Measurements from ENCODE around the gene OTUD4.
"Not testable (repeated sequence)": the region's sequence is repeated elsewhere in the genome, so short reads cannot be mapped to it uniquely, and the experiment has no call there.

The OTUD4 gene

DNA sequence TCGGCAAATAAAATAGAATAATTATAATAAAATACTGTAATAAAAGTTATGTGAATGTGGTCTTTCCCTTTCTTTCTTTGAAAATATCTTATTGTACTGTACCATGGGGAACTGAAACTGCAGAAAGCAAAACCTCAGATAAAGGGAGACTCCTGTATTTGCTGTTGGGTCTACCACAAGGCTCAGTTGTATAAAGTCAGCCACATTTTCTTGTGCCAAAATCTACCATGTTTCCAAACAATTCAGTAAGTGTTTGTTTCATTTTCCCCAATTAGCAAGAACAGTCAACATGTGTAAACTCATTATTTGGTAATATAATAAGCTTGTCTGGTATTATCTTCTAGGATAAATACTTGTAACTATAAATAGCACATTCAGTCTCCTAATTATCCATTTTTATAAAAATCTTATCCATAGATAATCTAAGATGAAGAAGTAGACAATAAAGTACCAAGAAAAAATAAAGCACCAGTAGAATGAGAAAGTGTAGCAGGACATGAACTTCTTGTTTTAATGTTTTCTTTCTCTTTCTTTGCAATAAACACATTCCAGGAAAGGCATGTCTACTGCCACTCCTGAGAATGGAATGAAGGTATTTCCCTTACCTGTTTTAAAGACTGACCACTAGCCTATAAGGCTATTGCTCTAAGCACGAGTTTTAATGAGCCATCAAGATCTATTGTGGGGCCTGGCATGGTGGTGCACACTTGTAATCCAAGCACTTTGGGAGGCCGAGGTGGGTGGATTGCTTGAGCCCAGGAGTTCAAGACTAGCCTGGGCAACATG, 15.0 kb upstream of the OTUD4 start:
- no peaks in the 10 kb centered on the region for H3K4me1 Mint-ChIP-seq
- DNase-seq (ENCODE audit: low spot score in 2 of 2) = no peak
- no peak overlapping the region for H3K4me3 Mint-ChIP-seq
- H3K36me3 Mint-ChIP-seq (ENCODE audit: insufficient read depth) = peaks cover 3% of the 10 kb centered on the region
- no peak overlapping the region for H3K27ac Mint-ChIP-seq (ENCODE audit: low read depth)
- H3K27me3 Mint-ChIP-seq = peaks cover 48% of the 10 kb centered on the region
- ATAC-seq (replicated peaks; ENCODE audit: extremely low read depth, poor library complexity, severe bottlenecking) = no peak
- no peaks in the 10 kb centered on the region for H3K9me3 Mint-ChIP-seq

DNA sequence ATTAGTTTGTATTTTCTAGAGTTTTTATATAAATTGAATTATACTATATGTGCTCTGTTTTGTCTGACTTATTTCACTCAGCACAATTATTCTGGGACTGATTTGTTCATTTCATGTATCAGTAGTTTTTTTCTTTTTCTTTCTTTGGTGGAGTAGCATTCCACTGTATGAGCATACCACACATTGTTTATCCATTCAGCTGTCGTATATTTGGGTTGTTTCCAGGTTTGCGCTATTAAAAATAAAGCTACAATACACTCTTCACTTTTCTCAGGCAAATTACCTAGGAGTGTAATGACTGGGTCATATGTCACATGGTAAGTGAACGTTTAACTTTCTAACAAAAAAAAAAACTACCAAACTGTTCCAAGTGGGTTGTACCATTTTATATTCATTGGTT, 9.6 kb upstream of the OTUD4 start:
- no peak overlapping the region for H3K4me3 Mint-ChIP-seq
- ATAC-seq (replicated peaks; ENCODE audit: extremely low read depth, poor library complexity, severe bottlenecking) = no peak
- DNase-seq (ENCODE audit: low spot score in 2 of 2) = no peak
- H3K27me3 Mint-ChIP-seq = no peaks in the 10 kb centered on the region
- H3K36me3 Mint-ChIP-seq (ENCODE audit: insufficient read depth) = no peaks in the 10 kb centered on the region
- H3K4me1 Mint-ChIP-seq = no peaks in the 10 kb centered on the region
- no peak overlapping the region for H3K27ac Mint-ChIP-seq (ENCODE audit: low read depth)
- no peaks in the 10 kb centered on the region for H3K9me3 Mint-ChIP-seq

DNA sequence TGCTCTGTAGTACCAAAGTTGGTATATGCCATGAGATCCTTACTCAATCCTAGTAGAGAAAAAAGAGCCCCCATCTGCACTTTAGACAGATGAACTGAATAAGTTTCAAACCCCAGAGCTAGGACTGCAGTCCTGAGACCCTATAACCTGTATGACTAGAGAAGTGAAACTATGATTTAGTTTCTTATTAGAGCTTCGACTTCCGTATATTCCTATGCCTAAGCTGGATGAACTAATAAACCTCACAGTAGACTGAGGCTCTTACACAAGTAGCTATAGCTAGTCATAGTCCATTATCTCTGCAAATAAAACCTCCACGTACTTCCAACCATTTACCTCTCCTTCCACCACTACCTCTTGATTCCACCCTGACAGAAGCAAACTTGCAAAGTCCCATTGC, 6.3 kb upstream of the OTUD4 start:
- Mint-ChIP-seq H3K4me3 (no peak overlapping the region), H3K4me1 (no peaks in the 10 kb centered on the region), H3K27ac (ENCODE audit: low read depth) (no peak overlapping the region), H3K27me3 (no peaks in the 10 kb centered on the region), H3K36me3 (ENCODE audit: insufficient read depth) (no peaks in the 10 kb centered on the region), H3K9me3 (no peaks in the 10 kb centered on the region)
- DNase-seq (ENCODE audit: low spot score in 2 of 2) (no peak), ATAC-seq (replicated peaks; ENCODE audit: extremely low read depth, poor library complexity, severe bottlenecking) (no peak)

DNA sequence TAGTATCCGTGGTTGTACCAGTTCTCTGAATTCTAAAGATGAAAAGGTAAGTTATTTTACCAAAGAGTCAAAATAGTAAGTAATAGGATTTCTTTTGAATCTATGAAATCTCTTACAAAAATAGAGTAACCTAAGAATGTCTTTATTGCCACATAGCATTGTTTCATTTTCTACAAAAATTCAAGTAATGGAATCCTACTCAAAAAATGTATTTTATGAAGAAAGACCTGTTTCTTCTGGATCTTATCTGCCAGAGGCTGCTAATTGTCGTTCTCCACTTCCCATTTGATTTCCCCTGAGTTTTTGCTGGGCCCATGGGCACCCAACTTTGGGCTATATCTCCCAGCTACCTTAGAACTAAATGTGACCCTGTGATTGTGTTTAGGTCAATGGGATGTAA, 3.2 kb upstream of the OTUD4 start:
- no peaks in the 10 kb centered on the region for H3K27me3 Mint-ChIP-seq
- ATAC-seq (replicated peaks; ENCODE audit: extremely low read depth, poor library complexity, severe bottlenecking) (no peak), DNase-seq (ENCODE audit: low spot score in 2 of 2) (no peak)
- peaks cover 17% of the 10 kb centered on the region for H3K4me1 Mint-ChIP-seq
- H3K4me3 Mint-ChIP-seq = no peak overlapping the region
- H3K27ac Mint-ChIP-seq (ENCODE audit: low read depth) = no peak overlapping the region
- peaks cover 5% of the 10 kb centered on the region for H3K36me3 Mint-ChIP-seq (ENCODE audit: insufficient read depth)
- H3K9me3 Mint-ChIP-seq = no peaks in the 10 kb centered on the region

DNA sequence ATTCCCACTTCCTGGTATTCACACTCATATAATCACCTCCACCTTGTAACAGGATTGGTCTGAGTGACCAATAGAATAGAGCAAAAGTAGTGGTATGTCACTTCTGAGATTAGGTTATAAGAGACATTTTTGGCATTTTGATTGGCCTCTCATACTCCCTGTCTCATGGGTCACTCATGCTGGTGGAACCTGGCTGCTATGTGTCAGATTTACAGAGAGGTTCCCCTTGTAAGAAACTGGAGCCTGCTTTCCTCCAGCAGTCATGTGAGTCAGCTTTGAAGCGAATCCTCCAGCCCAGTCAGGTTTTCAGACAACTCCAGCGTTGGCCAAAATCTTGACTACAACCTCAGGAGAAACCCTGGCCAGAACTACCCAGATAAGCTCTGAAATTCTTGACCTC, 2.6 kb upstream of the OTUD4 start:
- no peaks in the 10 kb centered on the region for H3K27me3 Mint-ChIP-seq
- no peak overlapping the region for H3K4me3 Mint-ChIP-seq

DNA sequence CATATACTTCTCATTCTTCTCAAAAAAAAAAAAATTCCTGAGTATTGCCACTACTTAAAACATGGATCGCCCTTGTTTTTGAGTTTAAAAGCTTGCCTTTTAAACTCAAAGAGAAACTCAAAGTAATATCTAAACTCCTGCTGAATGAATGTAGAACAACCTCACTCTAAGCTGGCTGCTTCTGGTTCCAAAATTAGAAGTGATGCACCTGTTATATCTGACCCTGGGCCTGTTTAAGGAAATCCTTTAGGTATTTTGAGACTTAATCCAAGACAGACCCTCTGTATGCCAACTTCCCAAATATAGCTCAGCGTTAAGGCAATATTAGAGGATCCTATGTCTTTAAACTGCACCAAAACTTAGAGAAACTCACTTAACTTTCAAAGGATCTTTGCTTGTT, 1.8 kb upstream of the OTUD4 start:
- no peak for DNase-seq (ENCODE audit: low spot score in 2 of 2)
- peak overlapping the region; percentile 6 for H3K4me3 Mint-ChIP-seq
- H3K27me3 Mint-ChIP-seq = no peaks in the 10 kb centered on the region
- peaks cover 27% of the 10 kb centered on the region for H3K4me1 Mint-ChIP-seq
- H3K9me3 Mint-ChIP-seq = no peaks in the 10 kb centered on the region
- no peak overlapping the region for H3K27ac Mint-ChIP-seq (ENCODE audit: low read depth)
- H3K36me3 Mint-ChIP-seq (ENCODE audit: insufficient read depth) = peaks cover 10% of the 10 kb centered on the region
- no peak for ATAC-seq (replicated peaks; ENCODE audit: extremely low read depth, poor library complexity, severe bottlenecking)

More for the DNA sequence above, 2.6 kb upstream of the OTUD4 start:
- Mint-ChIP-seq H3K9me3 (no peaks in the 10 kb centered on the region), H3K27ac (ENCODE audit: low read depth) (no peak overlapping the region), H3K4me1 (peaks cover 23% of the 10 kb centered on the region), H3K36me3 (ENCODE audit: insufficient read depth) (peaks cover 8% of the 10 kb centered on the region)
- no peak for ATAC-seq (replicated peaks; ENCODE audit: extremely low read depth, poor library complexity, severe bottlenecking)
- DNase-seq (ENCODE audit: low spot score in 2 of 2) = no peak

DNA sequence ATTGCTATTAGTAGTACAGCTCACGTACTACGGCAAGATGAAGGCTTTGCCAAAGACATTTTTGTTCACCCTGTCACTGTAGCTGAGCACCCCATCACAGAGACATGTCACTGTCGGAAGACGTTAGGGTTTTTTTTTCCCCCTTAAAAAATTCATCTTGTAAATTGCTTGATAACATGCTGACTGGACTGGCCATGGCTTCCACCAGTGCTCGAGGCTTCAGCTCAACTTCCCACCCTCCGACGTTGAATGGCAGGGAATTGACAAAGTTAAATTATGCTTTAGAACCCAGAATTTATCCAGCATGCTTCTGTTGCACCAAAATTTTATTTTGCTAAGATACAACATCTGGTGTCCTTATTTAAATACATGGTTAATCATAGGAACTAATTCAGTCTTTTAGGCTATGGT, 707 bp upstream of the OTUD4 start:
- Mint-ChIP-seq H3K9me3 (no peaks in the 10 kb centered on the region), H3K4me3 (peak overlapping the region; percentile 83), H3K27ac (ENCODE audit: low read depth) (peak overlapping the region; percentile 80), H3K27me3 (no peaks in the 10 kb centered on the region), H3K4me1 (peaks cover 27% of the 10 kb centered on the region), H3K36me3 (ENCODE audit: insufficient read depth) (peaks cover 10% of the 10 kb centered on the region)
- ATAC-seq (replicated peaks; ENCODE audit: extremely low read depth, poor library complexity, severe bottlenecking) (peak; percentile 0), DNase-seq (ENCODE audit: low spot score in 2 of 2) (no peak)

DNA sequence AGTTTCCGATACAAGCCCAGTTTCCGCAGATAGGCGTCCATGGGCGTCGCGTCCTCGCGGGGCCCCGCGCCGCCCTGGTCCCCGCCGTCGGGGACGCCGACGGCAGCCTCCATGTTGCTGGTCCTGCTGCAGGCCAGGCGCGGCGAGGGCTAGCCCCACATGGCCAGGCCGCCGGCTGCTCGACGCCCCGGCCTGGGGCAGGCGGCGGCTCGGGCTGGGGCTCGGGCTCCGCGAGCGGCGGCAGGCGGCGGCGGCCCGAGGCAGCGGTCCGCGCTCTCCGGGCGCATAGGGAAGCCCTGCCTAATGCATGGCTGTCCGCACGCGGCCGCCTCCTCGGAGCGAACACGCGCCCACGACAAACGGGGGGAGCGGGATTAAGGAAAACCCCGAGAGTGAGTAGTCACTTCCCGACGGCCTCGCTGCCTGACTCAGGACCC, 510 bp downstream of the OTUD4 start:
- DNase-seq (ENCODE audit: low spot score in 2 of 2); H3K36me3 Mint-ChIP-seq (ENCODE audit: insufficient read depth); H3K9me3 Mint-ChIP-seq; H3K27me3 Mint-ChIP-seq: not testable (repeated sequence)
- peaks cover 30% of the 10 kb centered on the region for H3K4me1 Mint-ChIP-seq
- ATAC-seq (replicated peaks; ENCODE audit: extremely low read depth, poor library complexity, severe bottlenecking) = peak; percentile 34
- H3K4me3 Mint-ChIP-seq = peak overlapping the region; percentile 83
- peak overlapping the region; percentile 80 for H3K27ac Mint-ChIP-seq (ENCODE audit: low read depth)

DNA sequence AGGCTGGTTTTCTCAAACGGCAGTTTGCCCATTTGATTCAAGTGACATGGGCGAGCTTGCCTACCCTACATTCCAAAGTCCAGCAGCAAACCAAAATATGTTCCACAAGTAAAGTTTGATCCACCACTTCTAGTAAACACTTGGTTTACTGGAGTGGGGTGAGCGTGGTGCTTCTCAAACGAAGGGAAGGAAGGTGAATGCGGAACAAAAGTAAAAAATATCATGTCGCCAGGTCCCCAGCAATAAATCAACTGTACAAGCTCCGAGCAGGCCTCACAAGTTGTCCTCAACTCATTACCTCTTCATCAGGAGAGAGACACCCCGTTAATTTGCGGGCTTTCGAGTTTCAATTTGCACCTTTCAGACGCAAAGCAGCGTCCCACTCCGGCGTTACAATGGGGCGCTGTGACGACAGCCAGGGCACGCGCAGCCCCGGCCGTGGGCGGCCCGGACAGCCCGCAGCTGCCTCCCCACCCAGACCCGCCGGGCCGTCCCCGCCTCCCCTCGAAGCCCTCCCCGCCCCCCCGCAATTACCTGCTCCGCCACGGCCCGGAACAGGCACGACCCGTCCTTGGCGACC, 1.0 kb downstream of the OTUD4 start:
- Mint-ChIP-seq H3K4me1 (peaks cover 35% of the 10 kb centered on the region), H3K9me3 (no peaks in the 10 kb centered on the region), H3K4me3 (peak overlapping the region; percentile 83), H3K27me3 (no peaks in the 10 kb centered on the region), H3K36me3 (ENCODE audit: insufficient read depth) (peaks cover 11% of the 10 kb centered on the region), H3K27ac (ENCODE audit: low read depth) (peak overlapping the region; percentile 93)
- ATAC-seq (replicated peaks; ENCODE audit: extremely low read depth, poor library complexity, severe bottlenecking) (peak; percentile 54), DNase-seq (ENCODE audit: low spot score in 2 of 2) (peak; percentile 60 to 73)

DNA sequence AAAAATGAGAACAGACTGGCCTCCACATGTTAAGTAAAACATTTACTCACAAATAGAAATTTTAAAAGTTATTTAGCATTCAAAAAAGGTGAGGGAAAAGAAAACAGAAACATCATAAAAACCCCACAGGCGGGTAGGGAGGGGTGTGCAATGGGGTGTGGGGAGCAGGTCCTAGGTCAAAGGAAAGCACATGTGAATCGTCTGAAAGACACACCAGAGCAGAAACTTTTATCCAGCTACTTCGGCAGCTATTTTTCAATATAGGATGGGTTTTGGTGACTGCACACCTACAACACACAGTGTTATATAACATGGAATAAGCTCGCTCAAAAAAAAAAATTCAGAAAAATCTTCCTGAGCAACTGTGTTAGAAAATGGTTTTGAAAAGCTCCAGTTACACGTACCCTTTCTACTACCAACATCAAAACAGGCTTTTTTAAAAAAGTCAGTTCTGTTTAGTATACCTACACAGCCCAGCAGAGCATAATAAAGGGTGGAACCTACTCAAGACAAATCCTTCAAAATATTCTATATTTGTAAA, 1.6 kb downstream of the OTUD4 start:
- peaks cover 16% of the 10 kb centered on the region for H3K36me3 Mint-ChIP-seq (ENCODE audit: insufficient read depth)
- DNase-seq (ENCODE audit: low spot score in 2 of 2) (no peak), ATAC-seq (replicated peaks; ENCODE audit: extremely low read depth, poor library complexity, severe bottlenecking) (no peak)
- peak overlapping the region; percentile 93 for H3K27ac Mint-ChIP-seq (ENCODE audit: low read depth)
- peaks cover 40% of the 10 kb centered on the region for H3K4me1 Mint-ChIP-seq
- H3K27me3 Mint-ChIP-seq = no peaks in the 10 kb centered on the region
- no peaks in the 10 kb centered on the region for H3K9me3 Mint-ChIP-seq
- H3K4me3 Mint-ChIP-seq = peak overlapping the region; percentile 83

DNA sequence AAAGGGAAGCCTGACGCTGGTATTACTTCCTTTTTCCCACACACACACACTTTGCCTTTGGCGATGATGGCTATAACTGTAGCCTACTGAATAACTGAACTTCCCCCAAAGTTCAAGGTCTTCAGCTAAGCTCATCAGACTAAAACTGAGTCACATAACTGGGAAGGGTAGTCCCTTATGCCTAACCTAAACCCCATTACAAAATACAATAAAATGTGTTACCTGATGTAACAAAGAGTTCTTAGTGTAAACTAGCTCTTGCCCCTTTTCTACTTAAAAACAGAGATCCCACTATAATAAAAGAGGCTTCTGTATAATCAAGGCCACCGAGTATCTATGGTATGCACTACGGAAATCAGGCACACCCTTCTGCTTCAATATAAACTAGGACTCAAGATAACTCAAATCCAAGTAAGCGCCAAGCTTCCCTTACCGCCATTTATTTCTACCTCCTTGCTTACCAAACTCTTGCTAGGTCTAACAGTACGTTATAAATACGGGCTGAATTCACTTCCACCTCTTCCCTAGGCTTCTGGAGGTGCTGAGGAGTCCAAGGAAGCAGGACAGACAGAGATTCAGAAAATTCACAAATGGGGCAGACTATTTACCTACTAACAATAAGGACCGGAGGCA, 2.4 kb downstream of the OTUD4 start:
- Mint-ChIP-seq H3K4me1 (peaks cover 46% of the 10 kb centered on the region), H3K27me3 (no peaks in the 10 kb centered on the region)
- no peak for ATAC-seq (replicated peaks; ENCODE audit: extremely low read depth, poor library complexity, severe bottlenecking)

DNA sequence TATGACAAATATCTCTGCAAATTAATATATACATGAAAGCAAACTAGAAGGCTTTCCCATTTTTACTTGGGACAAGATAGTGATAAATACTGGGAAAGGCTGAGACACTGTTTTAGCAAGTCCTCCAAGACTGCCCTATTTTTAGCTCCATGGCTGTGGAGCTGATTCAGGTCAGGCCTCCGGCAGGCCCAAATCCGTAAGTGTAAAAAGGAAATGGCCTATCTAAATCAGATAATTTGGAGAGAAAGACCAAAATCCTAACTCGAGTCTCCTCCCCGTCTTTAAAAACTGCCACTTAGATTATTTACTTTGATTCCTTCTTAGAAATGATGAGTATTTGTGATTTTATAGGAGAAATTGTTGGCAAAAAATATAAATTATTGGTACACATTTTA, 2.9 kb downstream of the OTUD4 start:
- peaks cover 46% of the 10 kb centered on the region for H3K4me1 Mint-ChIP-seq
- peak overlapping the region; percentile 83 for H3K4me3 Mint-ChIP-seq
- H3K36me3 Mint-ChIP-seq (ENCODE audit: insufficient read depth) = peaks cover 22% of the 10 kb centered on the region
- H3K27ac Mint-ChIP-seq (ENCODE audit: low read depth) = peak overlapping the region; percentile 93
- DNase-seq (ENCODE audit: low spot score in 2 of 2) (no peak), ATAC-seq (replicated peaks; ENCODE audit: extremely low read depth, poor library complexity, severe bottlenecking) (no peak)
- H3K27me3 Mint-ChIP-seq = no peaks in the 10 kb centered on the region
- no peaks in the 10 kb centered on the region for H3K9me3 Mint-ChIP-seq

More for the DNA sequence above, 2.4 kb downstream of the OTUD4 start:
- peak overlapping the region; percentile 93 for H3K27ac Mint-ChIP-seq (ENCODE audit: low read depth)
- peaks cover 19% of the 10 kb centered on the region for H3K36me3 Mint-ChIP-seq (ENCODE audit: insufficient read depth)
- no peaks in the 10 kb centered on the region for H3K9me3 Mint-ChIP-seq
- H3K4me3 Mint-ChIP-seq = peak overlapping the region; percentile 83
- no peak for DNase-seq (ENCODE audit: low spot score in 2 of 2)
